Measurements from ENCODE around the gene CCR5AS.

CCR5AS gene

DNA sequence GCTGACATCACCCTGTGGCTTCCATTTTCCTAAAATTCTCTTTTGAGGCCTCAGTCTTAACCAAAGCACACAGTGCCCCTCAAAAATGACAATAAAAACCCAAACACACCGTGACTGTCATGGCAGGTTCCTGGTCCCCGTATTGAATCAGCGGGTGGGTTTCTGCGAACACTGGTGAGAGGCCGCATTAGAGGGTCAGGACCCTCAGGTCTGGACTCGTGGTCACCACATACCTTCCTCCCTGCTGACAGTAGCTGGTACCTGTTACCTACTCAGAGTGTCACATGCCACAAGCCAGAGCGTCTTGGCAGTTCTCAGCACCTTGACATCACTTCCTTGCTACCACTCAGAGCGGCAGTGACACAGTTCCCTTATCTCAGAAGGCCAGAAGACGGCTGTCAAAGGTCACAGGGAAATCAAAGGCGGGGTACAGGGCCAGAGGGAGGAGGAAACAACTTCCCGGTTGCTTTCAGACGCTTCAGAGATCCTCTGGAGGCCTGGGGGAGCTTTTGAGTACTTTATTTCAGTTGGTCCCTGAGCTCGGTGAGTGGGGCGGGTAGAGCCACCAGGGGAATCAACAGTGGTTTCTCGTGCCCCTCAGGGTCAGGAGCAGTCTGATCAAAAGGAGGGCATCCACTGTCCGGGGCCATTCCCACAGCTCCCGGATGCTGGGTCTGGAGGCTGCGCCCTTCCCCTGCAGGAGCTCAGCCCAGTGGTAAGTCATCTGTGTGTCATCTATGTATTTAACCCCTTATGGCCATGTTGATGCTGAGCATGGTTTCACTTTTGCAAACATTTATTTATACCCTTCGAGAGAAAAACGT, at the start of gene CCR5AS, which contains the start of gene CCRL2:
TSS of gene CCR5AS (minus strand) at position 279 of the 824 bp plus-strand sequence.
TSS of gene CCRL2 (plus strand) at position 472 of the 824 bp plus-strand sequence. CDS start 821 bp downstream, outside the sequence.
- peak; percentile 20 to 68 for DNase-seq
- Histone ChIP-seq H3K4me1 (peaks cover 0 to 7% of the 10 kb centered on the region in 2 donors), H3K27ac (peak within 1 kb of the TSS; percentile 50 to 72), H3K4me3 (no peak within 1 kb of the TSS), H3K9me3 (no peaks in the 10 kb centered on the region), H3K27me3 (no peaks in the 10 kb centered on the region), H3K36me3 (no peaks in the 10 kb centered on the region)
- TF ChIP-seq POLR2A (IDR thresholded peaks at IDR 0.05), result peak in 1 of 2 donors; percentile 61
- TF ChIP-seq, protein P1, sequence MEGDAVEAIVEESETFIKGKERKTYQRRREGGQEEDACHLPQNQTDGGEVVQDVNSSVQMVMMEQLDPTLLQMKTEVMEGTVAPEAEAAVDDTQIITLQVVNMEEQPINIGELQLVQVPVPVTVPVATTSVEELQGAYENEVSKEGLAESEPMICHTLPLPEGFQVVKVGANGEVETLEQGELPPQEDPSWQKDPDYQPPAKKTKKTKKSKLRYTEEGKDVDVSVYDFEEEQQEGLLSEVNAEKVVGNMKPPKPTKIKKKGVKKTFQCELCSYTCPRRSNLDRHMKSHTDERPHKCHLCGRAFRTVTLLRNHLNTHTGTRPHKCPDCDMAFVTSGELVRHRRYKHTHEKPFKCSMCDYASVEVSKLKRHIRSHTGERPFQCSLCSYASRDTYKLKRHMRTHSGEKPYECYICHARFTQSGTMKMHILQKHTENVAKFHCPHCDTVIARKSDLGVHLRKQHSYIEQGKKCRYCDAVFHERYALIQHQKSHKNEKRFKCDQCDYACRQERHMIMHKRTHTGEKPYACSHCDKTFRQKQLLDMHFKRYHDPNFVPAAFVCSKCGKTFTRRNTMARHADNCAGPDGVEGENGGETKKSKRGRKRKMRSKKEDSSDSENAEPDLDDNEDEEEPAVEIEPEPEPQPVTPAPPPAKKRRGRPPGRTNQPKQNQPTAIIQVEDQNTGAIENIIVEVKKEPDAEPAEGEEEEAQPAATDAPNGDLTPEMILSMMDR (IDR thresholded peaks at IDR 0.05), result no peak
- intact Hi-C loops (cut with DNase I; ENCODE audit: low total_unique reads), result no loop called here

DNA sequence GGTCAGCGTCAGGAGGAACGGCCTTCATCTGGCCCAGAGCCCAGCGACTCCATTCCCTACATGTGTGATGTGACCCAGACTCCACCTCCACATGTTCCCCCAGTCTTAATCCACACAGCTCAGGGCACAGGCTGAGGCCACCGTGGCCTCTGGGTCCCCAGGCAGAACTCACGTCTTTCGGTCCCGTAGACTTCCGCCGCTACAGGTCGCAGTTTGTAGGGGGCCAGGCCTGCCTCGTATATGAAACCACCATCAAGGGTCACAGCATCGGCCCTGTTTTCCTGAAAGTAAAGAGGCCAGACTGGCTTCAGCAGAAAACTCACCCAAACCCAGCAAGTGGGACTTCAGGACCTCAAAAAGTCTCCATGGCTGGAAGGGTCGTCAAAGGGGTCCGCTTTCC, 49.3 kb upstream of the CCR5AS start:
- no peaks in the 10 kb centered on the region for H3K27me3 ChIP-seq
- intact Hi-C loops (cut with DNase I; ENCODE audit: low total_unique reads), result no loop called here

DNA sequence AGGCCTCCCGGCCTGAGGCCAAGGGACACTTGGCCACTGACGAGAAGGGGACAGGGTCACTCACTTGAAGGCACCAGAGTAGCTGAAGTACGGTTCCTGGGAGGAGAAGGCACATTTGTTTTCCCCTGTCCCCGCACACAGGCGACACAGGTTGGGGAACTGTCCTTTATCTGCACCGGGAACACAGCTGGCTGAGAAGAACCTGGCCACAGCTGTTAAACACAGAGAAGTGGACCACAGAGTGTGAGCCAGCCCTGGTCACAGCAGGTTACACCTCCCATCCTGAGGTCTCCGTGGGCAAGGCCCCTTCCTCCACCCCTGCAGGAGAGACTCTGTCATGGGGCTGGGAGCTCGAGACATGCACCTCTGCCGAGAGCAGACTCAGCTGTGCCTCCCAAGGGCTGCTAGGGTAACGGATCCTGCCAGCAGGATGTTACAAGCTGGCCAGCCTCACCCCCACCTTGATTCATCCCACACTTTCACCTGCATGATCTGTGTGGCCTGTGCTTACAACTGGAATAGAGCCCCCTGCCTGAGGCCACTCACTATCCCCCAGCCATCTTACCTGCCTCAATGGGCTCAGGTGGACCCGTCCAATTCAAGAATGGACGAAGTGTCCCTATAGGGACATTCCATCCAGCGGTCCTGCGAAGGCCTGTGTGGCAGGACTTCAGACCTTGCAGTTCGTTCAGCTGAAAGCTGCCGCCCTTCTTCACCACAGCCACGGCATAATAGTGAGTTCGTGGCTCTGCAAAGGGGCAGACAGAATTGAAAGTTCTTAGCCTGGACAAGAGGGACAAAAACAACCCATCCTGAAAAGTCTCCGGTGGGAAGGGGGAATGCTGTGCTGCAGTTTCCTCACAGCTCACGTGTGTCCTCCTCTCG, 48.6 kb upstream of the CCR5AS start:
- Histone ChIP-seq H3K27me3 (no peaks in the 10 kb centered on the region), H3K4me3 (no peak overlapping the region), H3K4me1 (no peaks in the 10 kb centered on the region), H3K9me3 (no peaks in the 10 kb centered on the region), H3K27ac (no peak overlapping the region), H3K36me3 (no peaks in the 10 kb centered on the region)
- DNase-seq, result no peak
- TF ChIP-seq POLR2A (IDR thresholded peaks at IDR 0.05), result no peak
- TF ChIP-seq, protein P1 (IDR thresholded peaks at IDR 0.05), result no peak
- intact Hi-C loops (cut with DNase I; ENCODE audit: low total_unique reads), result no loop called here

More for the DNA sequence above, 49.3 kb upstream of the CCR5AS start:
- H3K4me1 ChIP-seq, result no peaks in the 10 kb centered on the region
- H3K36me3 ChIP-seq, result no peaks in the 10 kb centered on the region
- no peak overlapping the region for H3K27ac ChIP-seq
- TF ChIP-seq POLR2A (IDR thresholded peaks at IDR 0.05), result no peak
- TF ChIP-seq, protein P1 (IDR thresholded peaks at IDR 0.05), result no peak
- H3K4me3 ChIP-seq, result no peak overlapping the region
- H3K9me3 ChIP-seq, result no peaks in the 10 kb centered on the region
- DNase-seq, result no peak

DNA sequence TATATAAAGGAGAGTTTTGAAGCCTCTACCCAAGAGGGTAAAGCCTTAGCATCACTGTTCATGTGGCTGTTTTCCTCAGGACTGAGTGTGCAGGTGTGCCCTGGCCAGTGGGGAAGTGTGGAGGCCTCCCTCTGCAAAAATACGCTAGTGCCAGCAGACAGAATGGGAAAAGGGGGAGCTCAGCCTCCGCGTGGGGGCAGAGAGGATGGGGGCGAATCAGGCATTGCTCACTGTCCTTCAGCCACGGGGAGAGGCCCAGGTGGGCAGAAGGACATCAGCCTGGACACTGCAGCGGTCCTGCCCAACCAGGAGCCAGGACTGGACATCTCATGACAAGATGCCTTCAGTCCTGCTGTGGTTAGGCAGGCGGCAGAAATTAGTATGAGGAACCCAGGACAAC, 47.7 kb upstream of the CCR5AS start:
- Histone ChIP-seq H3K36me3 (no peaks in the 10 kb centered on the region), H3K27ac (no peak overlapping the region), H3K4me3 (no peak overlapping the region), H3K9me3 (no peaks in the 10 kb centered on the region), H3K27me3 (no peaks in the 10 kb centered on the region), H3K4me1 (no peaks in the 10 kb centered on the region)
- intact Hi-C loops (cut with DNase I; ENCODE audit: low total_unique reads), result no loop called here
- DNase-seq, result no peak
- TF ChIP-seq POLR2A (IDR thresholded peaks at IDR 0.05), result no peak
- TF ChIP-seq, protein P1 (IDR thresholded peaks at IDR 0.05), result no peak

All from uterus (tissue), 3 donors.